Fibroblast of villous mesenchyme (primary cell): ENCODE data around the gene PITPNC1. TPM values are rescaled to one million over a fixed set of nuclear protein-coding genes. Genes with fewer than 3 reads are reported as not detected.

Source experiments
- DNase-seq: peaks from one replicate; pipeline ENCODE4 v3.0.0-alpha.2; 2010; ENCODE audit warnings: low read depth
- H3K4me3 ChIP-seq: 2 replicates; pipeline ENCODE4 v1.5.1; 2011; ENCODE audit warnings: low read depth, mild to moderate bottlenecking, low read length
- total RNA-seq: library from RNA; depleted of rRNA; stranded (reverse); fragments of >200 nt; gene quantifications from 2 replicates; pipeline ENCODE4 v1.2.3, GENCODE V29; 2012
- TF ChIP-seq, protein P1 (sequence below): IDR thresholded peaks from 2 replicates; pipeline ENCODE4 v1.5.1; 2012; ENCODE audit warnings: low read depth, mild to moderate bottlenecking, low read length; ENCODE audit not compliant: insufficient read depth

The PITPNC1 gene
- total RNA-seq, 1 donor, result 4.3 TPM

DNA sequence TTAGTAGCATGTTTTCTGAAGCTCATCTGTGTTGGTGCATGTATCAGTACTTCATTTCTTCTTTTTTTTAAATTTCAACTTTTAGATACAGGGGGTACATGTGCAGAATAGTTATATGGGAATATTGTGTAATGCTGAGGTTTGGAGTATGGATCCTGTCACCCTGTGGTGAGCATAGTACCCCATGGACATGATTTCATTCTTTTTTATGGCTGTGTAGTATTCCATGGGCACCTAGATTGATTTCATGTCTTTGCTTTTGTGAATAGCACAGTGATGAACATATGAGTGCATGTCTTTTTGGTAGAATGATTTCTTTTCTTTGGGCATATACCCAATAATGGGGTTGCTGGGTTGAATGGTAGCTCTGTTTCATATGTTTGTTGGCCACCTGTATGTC is 285.6 kb downstream of the PITPNC1 start:
- TF ChIP-seq, protein P1, sequence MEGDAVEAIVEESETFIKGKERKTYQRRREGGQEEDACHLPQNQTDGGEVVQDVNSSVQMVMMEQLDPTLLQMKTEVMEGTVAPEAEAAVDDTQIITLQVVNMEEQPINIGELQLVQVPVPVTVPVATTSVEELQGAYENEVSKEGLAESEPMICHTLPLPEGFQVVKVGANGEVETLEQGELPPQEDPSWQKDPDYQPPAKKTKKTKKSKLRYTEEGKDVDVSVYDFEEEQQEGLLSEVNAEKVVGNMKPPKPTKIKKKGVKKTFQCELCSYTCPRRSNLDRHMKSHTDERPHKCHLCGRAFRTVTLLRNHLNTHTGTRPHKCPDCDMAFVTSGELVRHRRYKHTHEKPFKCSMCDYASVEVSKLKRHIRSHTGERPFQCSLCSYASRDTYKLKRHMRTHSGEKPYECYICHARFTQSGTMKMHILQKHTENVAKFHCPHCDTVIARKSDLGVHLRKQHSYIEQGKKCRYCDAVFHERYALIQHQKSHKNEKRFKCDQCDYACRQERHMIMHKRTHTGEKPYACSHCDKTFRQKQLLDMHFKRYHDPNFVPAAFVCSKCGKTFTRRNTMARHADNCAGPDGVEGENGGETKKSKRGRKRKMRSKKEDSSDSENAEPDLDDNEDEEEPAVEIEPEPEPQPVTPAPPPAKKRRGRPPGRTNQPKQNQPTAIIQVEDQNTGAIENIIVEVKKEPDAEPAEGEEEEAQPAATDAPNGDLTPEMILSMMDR, result no peak
- H3K4me3 ChIP-seq, result no peak overlapping the region
- DNase-seq, result no peak

DNA sequence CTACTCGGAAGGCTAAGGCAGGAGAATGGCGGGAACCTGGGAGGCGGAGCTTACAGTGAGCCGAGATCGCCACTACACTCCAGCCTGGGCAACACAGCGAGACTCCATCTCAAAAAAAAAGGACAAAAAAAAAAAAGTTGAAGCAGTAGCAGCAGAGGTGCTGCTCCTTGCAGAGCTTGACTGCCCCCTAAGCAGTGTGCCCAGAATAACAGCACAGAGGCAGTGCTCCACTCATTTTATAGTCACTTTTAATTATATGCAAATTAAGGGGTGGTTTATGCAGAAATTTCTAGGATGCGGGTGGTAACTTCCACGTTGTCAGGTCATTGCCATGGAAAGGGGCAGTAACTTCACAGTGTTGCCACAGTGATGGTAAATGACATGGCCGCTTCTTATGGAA is 286.4 kb downstream of the PITPNC1 start:
- TF ChIP-seq, protein P1, result no peak
- no peak for DNase-seq
- no peak overlapping the region for H3K4me3 ChIP-seq

- DNase-seq, result no peak
- H3K4me3 ChIP-seq, result no peak overlapping the region
- TF ChIP-seq, protein P1, result no peak
Measured at GRCh38 chr17:67666028-67666427, 288.9 kb downstream of the PITPNC1 start.

GRCh38 chr17:67666710-67667109 is 289.6 kb downstream of the PITPNC1 start:
- TF ChIP-seq, protein P1, result no peak
- no peak overlapping the region for H3K4me3 ChIP-seq
- no peak for DNase-seq

GRCh38 chr17:67671493-67671892 is 294.4 kb downstream of the PITPNC1 start:
- no peak for DNase-seq
- no peak overlapping the region for H3K4me3 ChIP-seq
- TF ChIP-seq, protein P1, result no peak

DNA sequence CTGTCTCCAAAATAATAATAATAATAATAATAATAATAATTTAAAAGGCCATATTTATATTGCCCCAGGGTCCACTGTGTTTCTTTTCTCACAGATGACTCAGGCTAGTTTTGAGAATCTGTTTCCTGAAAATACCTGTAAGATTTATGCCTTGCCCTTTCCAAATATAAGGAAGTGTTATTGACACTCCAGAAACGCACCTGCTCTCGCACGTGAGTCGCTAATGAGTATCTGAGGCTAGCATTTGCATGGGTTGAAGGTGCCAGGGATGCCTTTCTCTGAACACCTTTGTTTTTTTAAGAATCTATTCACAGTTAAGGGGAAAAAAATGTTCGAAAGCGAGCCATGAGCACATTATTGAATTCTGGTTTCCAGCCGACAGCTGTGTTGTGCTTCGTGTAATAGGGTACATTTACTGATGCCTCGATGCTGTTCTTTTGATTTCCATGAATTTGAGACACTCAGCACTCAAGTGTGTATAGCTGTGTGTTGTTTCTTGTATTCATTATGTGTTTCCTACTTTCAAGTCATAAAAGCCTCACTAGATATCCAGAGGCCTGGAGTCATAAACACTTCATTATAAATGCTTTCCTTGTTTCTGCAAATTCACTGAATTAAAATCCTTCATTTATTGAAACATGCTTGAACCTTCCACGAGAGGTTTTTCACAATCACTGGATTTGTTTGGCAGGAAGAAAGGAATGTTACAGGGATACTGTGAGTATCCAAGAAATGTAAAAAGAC is 295.7 kb downstream of the PITPNC1 start:
- TF ChIP-seq, protein P1, result no peak
- H3K4me3 ChIP-seq, result no peak overlapping the region
- no peak for DNase-seq

- H3K4me3 ChIP-seq, result no peak overlapping the region
- TF ChIP-seq, protein P1, result no peak
- DNase-seq, result no peak
Measured at GRCh38 chr17:67675481-67675880, 298.4 kb downstream of the PITPNC1 start.
